KOPT-K1 (cell line): Measurements from ENCODE around the gene SPATA19.
"Not testable (repeated sequence)": the region's sequence is repeated elsewhere in the genome, so short reads cannot be mapped to it uniquely, and the experiment has no call there.

Source experiments
- H3K27ac ChIP-seq: fragments of 200-600 bp; sonication (generic); 2 replicates; pipeline ENCODE4 v1.5.1; 2016; ENCODE audit warnings: antibody characterized with exemption, mild to moderate bottlenecking, low read depth, low read length; ENCODE audit not compliant: poor library complexity, severe bottlenecking
- H3K36me3 ChIP-seq: fragments of 200-600 bp; sonication (generic); 2 replicates; pipeline ENCODE4 v1.5.1; 2017; ENCODE audit warnings: antibody characterized with exemption, mild to moderate bottlenecking, low read length, moderate library complexity; ENCODE audit not compliant: insufficient read depth
- H3K9me3 ChIP-seq: fragments of 200-600 bp; sonication (generic); 2 replicates; pipeline ENCODE4 v1.5.1; 2017; ENCODE audit warnings: antibody characterized with exemption, low read length, mild to moderate bottlenecking; ENCODE audit not compliant: insufficient read depth, poor library complexity, severe bottlenecking

SPATA19 gene

DNA sequence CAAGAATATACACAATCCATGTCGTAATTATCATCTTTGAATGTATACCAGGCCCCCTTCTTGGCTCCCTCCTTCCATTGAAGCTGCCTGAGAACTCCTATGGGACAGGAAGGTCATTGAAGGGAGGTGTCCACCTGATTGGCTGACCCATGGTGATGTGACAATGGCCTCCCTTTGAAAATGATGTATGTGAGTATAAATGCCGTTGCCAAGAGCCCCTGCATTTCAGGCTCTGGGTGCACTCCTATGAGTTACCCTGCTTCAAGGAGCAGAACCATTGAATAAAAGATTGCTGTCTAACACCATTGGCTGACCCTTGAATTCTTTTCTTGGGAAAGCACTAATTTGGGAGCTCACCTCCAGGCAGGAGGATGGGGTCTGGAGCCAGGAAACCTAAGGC is at the start of gene SPATA19:
Gene SPATA19, minus strand, starts transcription at position 101 of the 400 bp plus-strand sequence. Its CDS starts 67 bp downstream, at position 34.
- no peaks in the 10 kb centered on the region for H3K36me3 ChIP-seq
- H3K27ac ChIP-seq = no peak within 1 kb of the TSS
- H3K9me3 ChIP-seq = peaks cover 4% of the 10 kb centered on the region

- H3K36me3 ChIP-seq = no peaks in the 10 kb centered on the region
- H3K9me3 ChIP-seq = no peaks in the 10 kb centered on the region
- no peak overlapping the region for H3K27ac ChIP-seq
Measured at GRCh38 chr11:133895061-133895479, 49.8 kb upstream of the SPATA19 start.

- H3K27ac ChIP-seq = no peak overlapping the region
Measured at GRCh38 chr11:133893381-133893780, 48.1 kb upstream of the SPATA19 start.

DNA sequence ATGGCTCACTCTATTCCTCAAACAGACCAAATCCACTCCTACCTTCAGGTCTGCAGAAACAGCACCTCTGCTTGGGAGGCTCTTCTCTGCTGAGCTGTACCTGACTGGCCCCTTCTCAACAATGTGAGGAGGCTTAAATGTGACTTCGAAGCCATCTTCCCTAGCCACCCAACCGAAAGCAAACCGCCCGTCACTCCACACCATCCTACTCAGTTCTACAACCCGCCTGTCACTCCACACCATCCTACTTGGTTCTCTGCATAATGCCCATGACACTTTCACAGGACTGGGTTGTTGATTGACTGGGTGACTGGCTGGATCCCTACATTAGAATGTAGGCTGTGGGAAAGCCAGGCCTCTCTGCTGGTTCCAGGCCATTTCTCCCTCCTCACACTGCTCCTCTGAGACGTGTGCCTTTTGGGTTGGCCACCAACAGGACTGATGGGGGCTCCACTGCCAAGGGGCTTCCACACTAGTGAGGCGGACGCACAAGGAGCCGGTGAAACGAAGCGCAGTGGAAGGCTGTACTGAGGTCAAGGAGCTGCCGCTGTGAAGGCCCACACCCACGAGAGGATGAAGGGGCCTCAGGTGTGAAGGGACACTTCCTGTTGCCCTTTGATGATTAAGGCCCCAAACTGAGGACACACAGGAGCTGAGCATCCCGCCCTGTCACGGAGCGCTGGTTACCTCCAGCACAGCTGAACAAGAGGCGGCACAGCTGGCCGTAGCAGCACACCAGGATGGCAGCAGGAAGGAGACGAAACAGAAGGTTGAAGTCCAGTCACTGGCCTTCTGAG is 47.5 kb upstream of the SPATA19 start:
- Histone ChIP-seq H3K27ac (no peak overlapping the region), H3K36me3 (no peaks in the 10 kb centered on the region)

More at GRCh38 chr11:133893381-133893780, 48.1 kb upstream of the SPATA19 start:
- H3K36me3 ChIP-seq = no peaks in the 10 kb centered on the region
- no peaks in the 10 kb centered on the region for H3K9me3 ChIP-seq

GRCh38 chr11:133892126-133892525 is 46.8 kb upstream of the SPATA19 start:
- no peaks in the 10 kb centered on the region for H3K36me3 ChIP-seq
- H3K27ac ChIP-seq = no peak overlapping the region
- no peaks in the 10 kb centered on the region for H3K9me3 ChIP-seq

More for the DNA sequence above, 47.5 kb upstream of the SPATA19 start:
- H3K9me3 ChIP-seq = no peaks in the 10 kb centered on the region

DNA sequence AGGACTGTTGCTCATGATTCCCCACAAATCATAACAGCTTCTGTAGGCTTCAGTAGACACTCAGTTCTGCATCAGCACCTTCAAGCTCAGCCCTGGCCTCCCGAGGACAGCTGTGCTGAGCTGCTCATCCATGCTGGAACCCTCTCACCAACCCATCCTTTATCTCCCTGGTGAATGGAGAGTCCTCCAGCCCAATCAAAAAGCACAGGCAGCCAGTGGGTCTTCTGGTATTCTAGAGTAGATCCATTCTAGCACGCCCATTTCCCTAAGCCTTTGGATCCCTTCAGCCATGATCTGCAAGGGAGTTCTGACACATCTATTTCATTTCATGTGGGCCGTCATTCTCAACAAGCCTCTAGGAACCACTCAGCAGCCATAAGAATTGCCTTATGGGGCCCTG is 44.6 kb upstream of the SPATA19 start:
- Histone ChIP-seq H3K27ac (no peak overlapping the region), H3K9me3 (peaks cover 5% of the 10 kb centered on the region), H3K36me3 (no peaks in the 10 kb centered on the region)

DNA sequence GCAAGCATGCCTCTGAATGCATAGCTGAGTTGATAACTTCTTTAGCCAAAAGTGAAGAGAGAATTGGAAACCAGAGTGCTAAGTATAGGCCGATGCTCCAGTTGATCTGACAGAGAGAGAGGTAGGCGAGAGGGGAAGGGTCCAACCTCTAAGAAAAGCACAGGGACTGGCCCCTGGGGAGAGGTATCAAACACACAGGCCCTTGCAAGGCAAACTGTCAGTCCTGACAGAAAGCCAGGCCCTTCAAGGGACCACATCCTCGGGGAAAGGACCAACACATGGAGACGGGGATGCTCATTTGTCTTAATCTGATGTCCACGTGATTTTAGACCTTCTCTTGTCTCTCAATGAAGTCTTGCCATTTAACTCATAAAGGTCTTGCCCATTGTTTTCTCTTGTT is 43.9 kb upstream of the SPATA19 start:
- H3K27ac ChIP-seq = no peak overlapping the region
- no peaks in the 10 kb centered on the region for H3K36me3 ChIP-seq
- peaks cover 5% of the 10 kb centered on the region for H3K9me3 ChIP-seq

DNA sequence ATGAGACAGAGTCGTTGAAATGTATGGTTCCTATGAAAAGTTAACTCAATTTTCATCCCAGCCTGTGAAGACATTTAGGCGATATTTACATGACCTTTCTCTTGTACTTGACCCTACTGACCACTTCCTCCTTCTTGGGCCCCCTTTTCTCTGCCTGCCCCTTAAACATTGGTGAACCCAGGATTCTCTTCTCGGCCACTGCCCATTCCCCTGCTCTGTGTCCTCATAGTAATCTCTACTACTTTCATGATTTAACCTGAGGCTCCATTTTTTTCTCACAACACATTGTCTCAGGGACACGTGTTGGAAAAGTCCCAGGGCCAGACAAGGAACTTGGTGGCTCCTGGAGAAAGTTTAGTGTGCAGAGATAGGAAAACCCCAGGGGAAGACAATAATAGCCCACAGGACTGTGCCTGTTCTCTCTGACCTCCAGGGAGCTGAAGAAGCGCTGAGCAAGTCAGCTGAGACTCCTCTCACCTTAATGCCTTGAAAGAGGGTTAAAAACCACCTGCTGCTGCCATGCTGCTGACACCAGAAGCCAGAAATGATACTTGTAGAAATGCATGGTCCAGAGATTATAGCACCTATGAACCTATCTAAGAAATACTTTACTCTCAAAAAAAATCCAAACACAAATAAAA is 42.5 kb upstream of the SPATA19 start:
- H3K9me3 ChIP-seq = peaks cover 5% of the 10 kb centered on the region
- no peak overlapping the region for H3K27ac ChIP-seq
- no peaks in the 10 kb centered on the region for H3K36me3 ChIP-seq

DNA sequence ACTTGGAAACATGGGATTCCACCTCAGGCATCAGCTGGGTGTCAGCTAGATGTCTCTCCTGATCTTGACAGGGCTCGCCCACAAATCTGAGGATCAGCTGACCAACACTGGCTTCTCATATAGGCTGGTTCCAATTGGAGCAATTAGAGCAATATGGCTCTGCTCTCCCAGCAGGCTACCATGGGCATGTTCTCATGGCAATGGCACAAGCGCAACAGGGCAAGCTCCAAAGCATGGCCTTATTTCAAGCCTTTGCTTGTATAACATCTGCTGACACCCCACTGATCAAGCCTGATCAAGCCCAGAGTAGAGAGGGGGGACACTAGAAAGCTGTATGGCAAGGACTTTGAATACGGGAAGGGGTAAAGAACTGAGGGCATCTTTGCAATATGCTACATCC is 40.7 kb upstream of the SPATA19 start:
- no peak overlapping the region for H3K27ac ChIP-seq

GRCh38 chr11:133872160-133872559 is 26.8 kb upstream of the SPATA19 start:
- H3K9me3 ChIP-seq = no peaks in the 10 kb centered on the region
- no peaks in the 10 kb centered on the region for H3K36me3 ChIP-seq
- no peak overlapping the region for H3K27ac ChIP-seq

More for the DNA sequence above, 40.7 kb upstream of the SPATA19 start:
- H3K9me3 ChIP-seq = peaks cover 5% of the 10 kb centered on the region
- no peaks in the 10 kb centered on the region for H3K36me3 ChIP-seq

DNA sequence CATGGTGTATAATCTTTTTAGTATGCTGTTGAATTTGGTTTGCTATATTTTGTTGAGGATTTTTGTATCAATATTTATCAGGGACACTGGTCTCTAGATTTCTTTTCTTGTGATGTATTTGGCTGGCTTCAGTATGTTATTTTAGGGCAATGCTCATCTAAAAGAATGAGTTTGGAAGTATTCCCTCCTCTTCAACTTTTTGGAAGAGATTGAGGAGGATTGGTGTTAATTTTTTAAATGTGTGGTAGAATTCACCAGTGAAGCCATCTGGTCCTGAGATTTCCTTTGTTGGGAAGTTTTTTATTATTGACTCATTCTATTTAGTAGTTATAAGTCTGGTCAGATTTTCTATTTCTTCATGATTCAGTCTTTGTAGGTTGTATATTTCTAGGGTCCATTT is 22.1 kb upstream of the SPATA19 start:
- Histone ChIP-seq H3K9me3 (no peaks in the 10 kb centered on the region), H3K36me3 (no peaks in the 10 kb centered on the region), H3K27ac (no peak overlapping the region)

DNA sequence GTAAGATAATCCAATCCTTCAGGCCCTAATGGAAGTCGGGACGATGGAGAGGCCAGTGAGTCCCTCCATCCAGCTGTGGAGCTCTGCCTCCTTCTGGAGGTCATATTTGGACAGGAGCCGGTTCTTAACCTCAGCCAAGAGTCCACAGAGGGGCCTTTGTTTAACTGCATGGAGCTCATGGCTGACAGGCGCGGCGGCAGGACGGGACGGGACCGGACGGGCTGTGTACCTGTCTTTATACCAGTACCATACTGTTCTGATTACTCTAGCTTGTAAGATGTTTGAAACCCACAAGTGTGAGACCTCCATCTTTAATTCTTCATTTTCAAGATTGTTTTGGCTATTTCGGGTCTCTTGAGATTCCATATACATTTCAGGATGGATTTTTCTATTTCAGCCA is 20.2 kb upstream of the SPATA19 start:
- no peak overlapping the region for H3K27ac ChIP-seq
- no peaks in the 10 kb centered on the region for H3K9me3 ChIP-seq
- no peaks in the 10 kb centered on the region for H3K36me3 ChIP-seq

DNA sequence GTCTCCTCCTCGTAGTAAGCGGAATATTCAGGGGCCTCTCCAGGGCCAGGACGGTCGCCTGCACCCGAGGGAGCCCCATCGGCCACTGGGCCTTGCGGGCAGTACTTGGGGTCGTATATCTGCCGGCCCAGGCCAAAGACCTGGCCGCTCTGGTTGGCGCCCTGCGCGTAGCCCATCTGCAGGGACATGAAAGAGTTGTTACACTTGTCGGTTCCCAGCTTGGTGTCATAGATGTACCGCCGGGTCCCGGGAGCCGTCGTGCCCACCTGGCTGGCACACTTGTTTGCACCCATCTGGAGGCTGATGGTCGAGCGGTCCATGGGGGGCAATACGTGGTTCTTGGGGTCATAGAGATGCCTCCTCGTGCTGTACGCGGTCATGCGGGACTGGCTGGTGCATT is 19.4 kb upstream of the SPATA19 start:
- Histone ChIP-seq H3K27ac (no peak overlapping the region), H3K9me3 (no peaks in the 10 kb centered on the region), H3K36me3 (no peaks in the 10 kb centered on the region)

- H3K27ac ChIP-seq = no peak overlapping the region
- H3K36me3 ChIP-seq = no peaks in the 10 kb centered on the region
- H3K9me3 ChIP-seq = no peaks in the 10 kb centered on the region
Measured at GRCh38 chr11:133860151-133860550, 14.8 kb upstream of the SPATA19 start.

GRCh38 chr11:133854330-133854960 is 9.1 kb upstream of the SPATA19 start:
- not testable (repeated sequence) for H3K9me3 ChIP-seq, H3K27ac ChIP-seq, H3K36me3 ChIP-seq
